ENCODE results near the gene SGCE.

GRCh38 chr7:94571816-94572215, 84.1 kb downstream of the SGCE start:
- TF ChIP-seq, protein P1, sequence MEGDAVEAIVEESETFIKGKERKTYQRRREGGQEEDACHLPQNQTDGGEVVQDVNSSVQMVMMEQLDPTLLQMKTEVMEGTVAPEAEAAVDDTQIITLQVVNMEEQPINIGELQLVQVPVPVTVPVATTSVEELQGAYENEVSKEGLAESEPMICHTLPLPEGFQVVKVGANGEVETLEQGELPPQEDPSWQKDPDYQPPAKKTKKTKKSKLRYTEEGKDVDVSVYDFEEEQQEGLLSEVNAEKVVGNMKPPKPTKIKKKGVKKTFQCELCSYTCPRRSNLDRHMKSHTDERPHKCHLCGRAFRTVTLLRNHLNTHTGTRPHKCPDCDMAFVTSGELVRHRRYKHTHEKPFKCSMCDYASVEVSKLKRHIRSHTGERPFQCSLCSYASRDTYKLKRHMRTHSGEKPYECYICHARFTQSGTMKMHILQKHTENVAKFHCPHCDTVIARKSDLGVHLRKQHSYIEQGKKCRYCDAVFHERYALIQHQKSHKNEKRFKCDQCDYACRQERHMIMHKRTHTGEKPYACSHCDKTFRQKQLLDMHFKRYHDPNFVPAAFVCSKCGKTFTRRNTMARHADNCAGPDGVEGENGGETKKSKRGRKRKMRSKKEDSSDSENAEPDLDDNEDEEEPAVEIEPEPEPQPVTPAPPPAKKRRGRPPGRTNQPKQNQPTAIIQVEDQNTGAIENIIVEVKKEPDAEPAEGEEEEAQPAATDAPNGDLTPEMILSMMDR (IDR thresholded peaks at IDR 0.05): no peak
- TF ChIP-seq POLR2A (IDR thresholded peaks at IDR 0.05): no peak
